H1 (cell line): ENCODE measurements around the gene METTL9. TPM values are rescaled to one million over a fixed set of nuclear protein-coding genes. Genes with fewer than 3 reads are reported as not detected.
"Not testable (repeated sequence)": the region's sequence is repeated elsewhere in the genome, so short reads cannot be mapped to it uniquely, and the experiment has no call there.

Experiments
- CTCF ChIA-PET: fragments of 300-600 bp; sonication (Branson Sonifier 250); formaldehyde crosslinking; loops from one replicate; lab custom pipeline; 2021; ENCODE audit not compliant: partially characterized antibody; lab: Charles Lee
- POLR2A ChIA-PET: fragments of 300-600 bp; sonication (Branson Sonifier 250); formaldehyde crosslinking; loops from one replicate; lab custom pipeline; 2021; ENCODE audit warnings: inconsistent platforms; ENCODE audit not compliant: partially characterized antibody; lab: Charles Lee
- DNase-seq, 2 experiments: peaks; one replicate each; pipeline versions ENCODE4 v3.0.0 to v3.0.0-alpha.2; 2010 to 2022; ENCODE audit warnings: low spot score in 2 of 2, low read depth in 1 of 2, mixed read lengths in 1 of 2
- FAIRE-seq: peaks from 2 replicates; lab custom pipeline; 2011; peaks lifted over from hg19 to GRCh38; lab: Jason Lieb, UNC
- H2AFZ ChIP-seq: 2 replicates; pipeline ENCODE4 v1.8.1; 2012; ENCODE audit warnings: low read length, inconsistent platforms
- H2AK5ac ChIP-seq: 2 replicates; pipeline ENCODE4 v1.6.1; 2013; ENCODE audit warnings: low read depth, low read length
- H2BK120ac ChIP-seq: replicated peaks from 2 replicates; pipeline ENCODE3; 2013; ENCODE audit warnings: low read depth, low read length, inconsistent platforms
- H2BK12ac ChIP-seq: 2 replicates; pipeline ENCODE4 v1.6.1; 2013; ENCODE audit warnings: low read depth, low read length
- H2BK15ac ChIP-seq: 2 replicates; pipeline ENCODE4 v1.6.1; 2013; ENCODE audit warnings: low read length
- H2BK20ac ChIP-seq: 2 replicates; pipeline ENCODE4 v1.6.1; 2013; ENCODE audit warnings: low read length
- H2BK5ac ChIP-seq: 2 replicates; pipeline ENCODE4 v1.6.1; 2013; ENCODE audit warnings: low read depth, low read length
- H3K14ac ChIP-seq: 2 replicates; pipeline ENCODE4 v1.6.1; 2013; ENCODE audit warnings: inconsistent platforms; ENCODE audit not compliant: insufficient read length
- H3K18ac ChIP-seq: 2 replicates; pipeline ENCODE4 v1.6.1; 2013; ENCODE audit warnings: low read length; ENCODE audit errors: extremely low read depth
- H3K23ac ChIP-seq: 2 replicates; pipeline ENCODE4 v1.6.1; 2013; ENCODE audit warnings: inconsistent platforms; ENCODE audit not compliant: insufficient read length
- H3K23me2 ChIP-seq: 2 replicates; pipeline ENCODE4 v1.6.1; 2013; ENCODE audit warnings: low read depth, low read length
- H3K27ac ChIP-seq: 2 replicates; pipeline ENCODE4 v1.6.1; 2011; ENCODE audit warnings: low read depth, low read length, inconsistent platforms
- H3K27me3 ChIP-seq, 4 experiments: replicated peaks in 1 of 4; 1 replicate in 1 of 4; 2 replicates in 3 of 4; pipeline versions ENCODE4 v1.6.1 to v1.8.1; 2011 to 2013; ENCODE audit warnings: low read length in 3 of 4, mild to moderate bottlenecking in 3 of 4, inconsistent platforms in 2 of 4, mixed read lengths in 2 of 4, moderate library complexity in 1 of 4; ENCODE audit not compliant: control insufficient read depth in 3 of 4, insufficient read depth in 3 of 4; ENCODE audit errors: extremely low read depth in 1 of 4
- H3K36me3 ChIP-seq, 4 experiments: 2 replicates each; pipeline versions ENCODE4 v1.6.1 to v1.8.1; 2011 to 2013; ENCODE audit warnings: mild to moderate bottlenecking in 4 of 4, low read length in 3 of 4, moderate library complexity in 2 of 4, control low read depth in 1 of 4, inconsistent platforms in 1 of 4; ENCODE audit not compliant: insufficient read depth in 4 of 4, control insufficient read depth in 2 of 4
- H3K4ac ChIP-seq: replicated peaks from 2 replicates; pipeline ENCODE3; 2013; ENCODE audit warnings: low read length, low read depth, mixed read lengths, inconsistent platforms; ENCODE audit not compliant: insufficient read length
- H3K4me1 ChIP-seq, 4 experiments: replicated peaks in 1 of 4; 1 replicate in 1 of 4; 2 replicates in 3 of 4; pipeline versions ENCODE4 v1.6.1 to v1.8.1; 2011 to 2013; ENCODE audit warnings: low read length in 3 of 4, inconsistent platforms in 2 of 4, mixed read lengths in 1 of 4; ENCODE audit not compliant: insufficient read depth in 4 of 4, control insufficient read depth in 3 of 4
- H3K4me2 ChIP-seq, 2 experiments: 2 replicates each; pipeline versions ENCODE4 v1.6.1 to v1.8.1; 2011 to 2013; ENCODE audit warnings: low read depth in 2 of 2, low read length in 2 of 2, control low read depth in 1 of 2, inconsistent platforms in 1 of 2, mild to moderate bottlenecking in 1 of 2; ENCODE audit not compliant: insufficient read depth in 1 of 2
- H3K4me3 ChIP-seq, 4 experiments: fragments of 200-600, 300-600 bp in 1 of 4; sonication (generic), shearing (Covaris generic), sonication (Bioruptor Twin) in 1 of 4; 2 replicates each; pipeline versions ENCODE4 v1.5.1 to v1.8.1; 2011 to 2016; ENCODE audit warnings: low read length in 4 of 4, low read depth in 3 of 4, control low read depth in 2 of 4, inconsistent platforms in 2 of 4, mild to moderate bottlenecking in 2 of 4, mixed read lengths in 1 of 4, moderate library complexity in 1 of 4; ENCODE audit not compliant: insufficient read depth in 2 of 4; ENCODE audit errors: extremely low read depth in 1 of 4
- H3K56ac ChIP-seq: replicated peaks from 2 replicates; pipeline ENCODE3; 2013; ENCODE audit warnings: low read depth, mild to moderate bottlenecking, mixed read lengths, low read length, inconsistent platforms; ENCODE audit not compliant: insufficient read length
- H3K79me1 ChIP-seq: 2 replicates; pipeline ENCODE4 v1.6.1; 2013; ENCODE audit warnings: low read depth, low read length, control low read depth
- H3K79me2 ChIP-seq, 2 experiments: 2 replicates each; pipeline versions ENCODE4 v1.6.1 to v1.8.1; 2012 to 2013; ENCODE audit warnings: low read length in 2 of 2, mild to moderate bottlenecking in 2 of 2, inconsistent platforms in 1 of 2; ENCODE audit not compliant: insufficient read depth in 2 of 2, control insufficient read depth in 1 of 2
- H3K9ac ChIP-seq, 4 experiments: replicated peaks in 1 of 4; 1 replicate in 1 of 4; 2 replicates in 3 of 4; pipeline versions ENCODE4 v1.6.1 to v1.8.1; 2011 to 2013; ENCODE audit warnings: low read depth in 3 of 4, low read length in 3 of 4, control low read depth in 2 of 4, mild to moderate bottlenecking in 2 of 4, moderate library complexity in 2 of 4, inconsistent platforms in 1 of 4; ENCODE audit errors: extremely low read depth in 1 of 4
- H3K9me3 ChIP-seq, 2 experiments: 2 replicates each; pipeline versions ENCODE4 v1.6.1 to v1.8.1; 2012 to 2013; ENCODE audit warnings: mild to moderate bottlenecking in 2 of 2, moderate library complexity in 2 of 2, control low read depth in 1 of 2, inconsistent platforms in 1 of 2, low read depth in 1 of 2, low read length in 1 of 2, mixed read lengths in 1 of 2; ENCODE audit not compliant: insufficient read depth in 2 of 2
- H4K20me1 ChIP-seq, 2 experiments: replicated peaks in 1 of 2; 2 replicates each; pipeline versions ENCODE3 to v1.8.1; 2011 to 2013; ENCODE audit warnings: inconsistent platforms in 2 of 2, low read length in 2 of 2, mild to moderate bottlenecking in 1 of 2; ENCODE audit not compliant: insufficient read depth in 2 of 2, control insufficient read depth in 1 of 2
- H4K5ac ChIP-seq: 2 replicates; pipeline ENCODE4 v1.6.1; 2013; ENCODE audit warnings: low read length, low read depth, mixed read lengths, inconsistent platforms; ENCODE audit not compliant: insufficient read length
- H4K8ac ChIP-seq: 2 replicates; pipeline ENCODE4 v1.8.0; 2013; ENCODE audit warnings: mild to moderate bottlenecking, moderate library complexity, low read length, inconsistent platforms; ENCODE audit not compliant: insufficient read depth; ENCODE audit errors: extremely low read depth
- H4K91ac ChIP-seq: replicated peaks from 2 replicates; pipeline ENCODE3; 2013; ENCODE audit warnings: low read length, mixed read lengths, inconsistent platforms; ENCODE audit not compliant: insufficient read length
- WGBS, 2 experiments: shearing (Covaris generic) in 1 of 2; methylation state at CpG; one replicate each; pipeline versions ENCODE4 v1.1.6 to v1.1.7; 2013 to 2015; ENCODE audit warnings: low lambda C conversion rate in 2 of 2, mixed read lengths in 2 of 2, inconsistent platforms in 1 of 2, low coverage in 1 of 2, missing lambda C conversion rate in 1 of 2; ENCODE audit not compliant: insufficient replicate concordance in 2 of 2, insufficient coverage in 1 of 2, insufficient read length in 1 of 2; ENCODE audit errors: extremely low coverage in 1 of 2, missing lambda C conversion rate in 1 of 2; 5-methylcytosine and 5-hydroxymethylcytosine counted together
- polyA plus RNA-seq, 7 experiments: library from polyadenylated mRNA; depleted of rRNA in 3 of 7; stranded (reverse) in 5 of 7; unstranded in 2 of 7; fragments of >200 nt in 5 of 7; fragments of 200-250 nt in 2 of 7; gene quantifications; 1 replicate in 5 of 7; 2 replicates in 1 of 7; 4 replicates in 1 of 7; pipeline versions ENCODE4 v1.2.1 to v1.2.3, GENCODE V29; 2011 to 2013; ENCODE audit warnings: missing spikeins in 2 of 7, mixed read lengths in 2 of 7
- total RNA-seq: library from RNA; stranded (reverse); fragmentation: NEBNext Ultra II Directional; extraction: Animal tissue kit (Norgen Biotek cat#: 25700); gene quantifications from 2 replicates; pipeline ENCODE4 v1.2.1, GENCODE V29; 2021

Gene METTL9
- total and polyA plus RNA-seq, 2 of the 8 experiments (the other 6 are each of a cell fraction or from before 2014, with no cell fraction given), result 45.4 to 112 TPM

- H2BK120ac ChIP-seq, H4K91ac ChIP-seq, H3K14ac ChIP-seq, H3K23me2 ChIP-seq, H2BK15ac ChIP-seq, H3K36me3 ChIP-seq, H3K4me2 ChIP-seq, H2BK12ac ChIP-seq, H2BK5ac ChIP-seq, H3K79me2 ChIP-seq, H2AK5ac ChIP-seq, H3K18ac ChIP-seq, H3K9ac ChIP-seq, H4K8ac ChIP-seq, H3K4ac ChIP-seq, H2BK20ac ChIP-seq, DNase-seq, FAIRE-seq, H3K23ac ChIP-seq, H3K4me1 ChIP-seq, H2AFZ ChIP-seq, H3K79me1 ChIP-seq, H4K20me1 ChIP-seq, H3K56ac ChIP-seq, H3K27ac ChIP-seq, H3K27me3 ChIP-seq, H3K9me3 ChIP-seq, H4K5ac ChIP-seq, H3K4me3 ChIP-seq: not testable (repeated sequence)
- ChIA-PET POLR2A (interaction anchor here (0.6 to 0.8 kb wide), 4 partner anchors 32 to 1117 kb away, joined by 3 read pairs; partner anchors contain the start of gene METTL9), CTCF (interaction anchor here (0.6 to 1.7 kb wide), 6 partner anchors 9 to 117 kb away, joined by 3 to 7 read pairs (median 3); no protein-coding TSS in a partner anchor)
- WGBS, 2 experiments, result 97% methylated on average over 4 of the region's 4 CpGs; no CpG with 5 or more reads in 1 of the 2 experiments
Observed at GRCh38 chr16:21556026-21556595, 43.3 kb upstream of the METTL9 start.
